Lower lobe of right lung (tissue), 2 donors: ENCODE results near the gene MAGI1. TPM values are rescaled to one million over a fixed set of nuclear protein-coding genes. Genes with fewer than 3 reads are reported as not detected.

Source experiments
- ATAC-seq, 2 donors: fragments of 200-7000 bp; cut with Tn5 transposase; one replicate each; pipeline ENCODE4 v1.9.1; 2020 to 2022; ENCODE audit warnings: mild to moderate bottlenecking in 2 of 2, moderate library complexity in 2 of 2
- DNase-seq: peaks from one replicate; pipeline ENCODE4 v3.0.0-alpha.2; 2020
- H3K27ac ChIP-seq: fragments of 200-600 bp; one replicate; pipeline ENCODE4 v1.8.0; 2022
- H3K27me3 ChIP-seq: fragments of 200-600 bp; one replicate; pipeline ENCODE4 v1.8.0; 2022; ENCODE audit warnings: low read depth
- H3K36me3 ChIP-seq: fragments of 200-600 bp; one replicate; pipeline ENCODE4 v1.8.0; 2022; ENCODE audit warnings: mild to moderate bottlenecking
- H3K4me1 ChIP-seq: fragments of 200-600 bp; one replicate; pipeline ENCODE4 v1.8.0; 2022
- H3K4me3 ChIP-seq: fragments of 200-600 bp; one replicate; pipeline ENCODE4 v1.8.0; 2022; ENCODE audit warnings: mild to moderate bottlenecking
- H3K9me3 ChIP-seq: fragments of 200-600 bp; one replicate; pipeline ENCODE4 v1.8.0; 2022
- CTCF ChIP-seq: fragments of 200-600 bp; IDR thresholded peaks from one replicate; pipeline ENCODE4 v1.8.0; 2022; ENCODE audit warnings: antibody characterized with exemption, mild to moderate bottlenecking
- intact Hi-C: fragments of 100-400 bp; cut with DNase I; formaldehyde crosslinking; loops from one replicate; pipeline ENCODE4 v1.11.0; 2022
- total RNA-seq: library from RNA; stranded (reverse); fragmentation: NEBNext Ultra II Directional; extraction: Animal tissue kit (Norgen Biotek cat#: 25700); gene quantifications from one replicate; pipeline ENCODE4 v1.2.1, GENCODE V29; 2021
- donor health status: DM: no; HTN: yes; CAD: no; lungs with severe emphysema.

Gene MAGI1
- total RNA-seq, 1 donor from 2014 or later = 35.5 TPM

- no peak for ATAC-seq
- TF ChIP-seq CTCF = no peak
- Histone ChIP-seq H3K27me3 (no peaks in the 10 kb centered on the region), H3K27ac (no peak overlapping the region), H3K4me1 (peaks cover 5% of the 10 kb centered on the region), H3K9me3 (no peaks in the 10 kb centered on the region), H3K4me3 (no peak overlapping the region), H3K36me3 (no peaks in the 10 kb centered on the region)
- no peak for DNase-seq
- intact Hi-C loops = no loop called here
Measured at GRCh38 chr3:65538101-65538500, 500.6 kb downstream of the MAGI1 start.

GRCh38 chr3:65537109-65537508 lies 501.6 kb downstream of the MAGI1 start:
- intact Hi-C loops = no loop called here
- Histone ChIP-seq H3K4me3 (no peak overlapping the region), H3K27ac (no peak overlapping the region), H3K9me3 (no peaks in the 10 kb centered on the region), H3K27me3 (no peaks in the 10 kb centered on the region), H3K36me3 (no peaks in the 10 kb centered on the region), H3K4me1 (peaks cover 5% of the 10 kb centered on the region)
- no peak for TF ChIP-seq CTCF
- no peak for DNase-seq
- ATAC-seq = no peak

- H3K9me3 ChIP-seq = no peaks in the 10 kb centered on the region
- no peaks in the 10 kb centered on the region for H3K27me3 ChIP-seq
- H3K4me1 ChIP-seq = peaks cover 5% of the 10 kb centered on the region
- no peak for TF ChIP-seq CTCF
- DNase-seq (no peak), ATAC-seq (no peak)
- H3K36me3 ChIP-seq = no peaks in the 10 kb centered on the region
- H3K4me3 ChIP-seq = no peak overlapping the region
- intact Hi-C loops = no loop called here
- no peak overlapping the region for H3K27ac ChIP-seq
Measured at GRCh38 chr3:65535260-65535659, 503.5 kb downstream of the MAGI1 start.

- Histone ChIP-seq H3K36me3 (no peaks in the 10 kb centered on the region), H3K9me3 (no peaks in the 10 kb centered on the region), H3K4me1 (peaks cover 5% of the 10 kb centered on the region), H3K27ac (no peak overlapping the region), H3K27me3 (no peaks in the 10 kb centered on the region), H3K4me3 (no peak overlapping the region)
- DNase-seq (no peak), ATAC-seq (no peak)
- no peak for TF ChIP-seq CTCF
- intact Hi-C loops = no loop called here
Measured at GRCh38 chr3:65534805-65535204, 503.9 kb downstream of the MAGI1 start.

- Histone ChIP-seq H3K36me3 (no peaks in the 10 kb centered on the region), H3K4me3 (no peak overlapping the region), H3K4me1 (peaks cover 5% of the 10 kb centered on the region), H3K27me3 (no peaks in the 10 kb centered on the region), H3K27ac (no peak overlapping the region), H3K9me3 (no peaks in the 10 kb centered on the region)
- ATAC-seq (no peak), DNase-seq (no peak)
- no peak for TF ChIP-seq CTCF
- intact Hi-C loops = no loop called here
Measured at GRCh38 chr3:65532749-65533148, 506.0 kb downstream of the MAGI1 start.

- H3K27me3 ChIP-seq = no peaks in the 10 kb centered on the region
- DNase-seq (no peak), ATAC-seq (no peak)
- no peaks in the 10 kb centered on the region for H3K36me3 ChIP-seq
- TF ChIP-seq CTCF = no peak
- intact Hi-C loops = no loop called here
- H3K9me3 ChIP-seq = no peaks in the 10 kb centered on the region
- H3K27ac ChIP-seq = no peak overlapping the region
- H3K4me3 ChIP-seq = no peak overlapping the region
- H3K4me1 ChIP-seq = peaks cover 5% of the 10 kb centered on the region
Measured at GRCh38 chr3:65532215-65532614, 506.5 kb downstream of the MAGI1 start.
